Cardiac muscle cell (in vitro differentiated cells and primary cell): ENCODE data around the gene SNU13. TPM values are rescaled to one million over a fixed set of nuclear protein-coding genes. Genes with fewer than 3 reads are reported as not detected.
"Not testable (repeated sequence)": the region's sequence is repeated elsewhere in the genome, so short reads cannot be mapped to it uniquely, and the experiment has no call there.

Experiments used
- DNase-seq, 2 donors: peaks; one replicate each; pipeline versions ENCODE4 v3.0.0 to v3.0.0-alpha.2; 2010 to 2017; ENCODE audit warnings: low read depth in 1 of 2, low spot score in 1 of 2
- H3K27ac ChIP-seq: fragments of 200-600 bp; sonication (generic); 2 replicates; pipeline ENCODE4 v1.5.1; 2016
- H3K27me3 ChIP-seq: fragments of 200-600 bp; sonication (generic); 2 replicates; pipeline ENCODE4 v1.6.0; 2016; ENCODE audit warnings: control low read depth
- H3K36me3 ChIP-seq: fragments of 200-600 bp; sonication (generic); 2 replicates; pipeline ENCODE4 v1.5.1; 2016; ENCODE audit warnings: control low read depth
- H3K4me1 ChIP-seq: fragments of 200-600 bp; sonication (generic); 2 replicates; pipeline ENCODE4 v1.8.1; 2017; ENCODE audit warnings: low read depth, mild to moderate bottlenecking, mixed run types
- H3K4me3 ChIP-seq: fragments of 200-600 bp; sonication (generic); 2 replicates; pipeline ENCODE4 v1.5.1; 2016; ENCODE audit warnings: mild to moderate bottlenecking
- H3K9me3 ChIP-seq: fragments of 200-600 bp; sonication (generic); 2 replicates; pipeline ENCODE4 v1.5.1; 2017; ENCODE audit warnings: low read depth, mild to moderate bottlenecking, control low read depth
- CTCF ChIP-seq: IDR thresholded peaks from 2 replicates; pipeline ENCODE4 v1.5.1; 2012; ENCODE audit warnings: low read depth, mild to moderate bottlenecking, low read length
- polyA plus RNA-seq: library from polyadenylated mRNA; unstranded; fragments of >200 nt; fragmentation: Nextera tagmentation; extraction: Ambion mirVana; gene quantifications from 2 replicates; pipeline ENCODE4 v1.2.1, GENCODE V29; 2016
- total RNA-seq: library from RNA; depleted of rRNA; stranded (reverse); fragments of >200 nt; gene quantifications from 2 replicates; pipeline ENCODE4 v1.2.3, GENCODE V29; 2016

Gene SNU13
- total and polyA plus RNA-seq, 2 experiments from 2014 or later: 112 to 246 TPM

GRCh38 chr22:41676134-41676533 lies 12.5 kb downstream of the SNU13 start:
- peaks cover 15% of the 10 kb centered on the region for H3K36me3 ChIP-seq
- no peak overlapping the region for H3K4me3 ChIP-seq
- TF ChIP-seq CTCF: no peak
- no peak for DNase-seq
- H3K27ac ChIP-seq: peak overlapping the region; percentile 43
- H3K4me1 ChIP-seq: peaks cover 6% of the 10 kb centered on the region
- no peaks in the 10 kb centered on the region for H3K9me3 ChIP-seq
- no peaks in the 10 kb centered on the region for H3K27me3 ChIP-seq

DNA sequence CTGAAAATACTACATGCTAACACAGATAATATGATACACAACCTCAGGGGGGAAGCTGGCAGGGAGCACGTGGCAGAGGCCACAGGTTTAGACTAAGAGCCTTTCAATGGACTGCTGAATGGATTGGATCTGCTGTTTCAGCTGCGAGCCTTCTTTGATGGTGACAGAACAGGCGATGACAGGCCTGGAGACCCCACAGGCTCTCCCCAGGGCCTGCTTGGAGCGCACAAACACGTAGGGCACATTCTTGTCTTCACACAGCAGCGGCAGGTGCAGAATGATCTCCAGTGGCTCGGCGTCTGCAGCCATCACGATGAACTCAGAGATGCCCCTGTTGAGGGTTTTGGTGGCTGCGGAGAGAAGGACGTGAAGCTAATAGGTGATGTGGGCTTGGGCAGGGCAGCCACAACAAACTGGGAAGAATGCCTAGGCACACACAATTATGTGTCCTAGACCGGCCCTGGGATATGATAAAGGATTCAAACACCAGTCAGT lies 13.8 kb downstream of the SNU13 start:
- peaks cover 6% of the 10 kb centered on the region for H3K4me1 ChIP-seq
- peaks cover 13% of the 10 kb centered on the region for H3K36me3 ChIP-seq
- no peak overlapping the region for H3K4me3 ChIP-seq
- no peaks in the 10 kb centered on the region for H3K27me3 ChIP-seq
- H3K9me3 ChIP-seq: no peaks in the 10 kb centered on the region
- peak overlapping the region; percentile 75 for H3K27ac ChIP-seq
- no peak for TF ChIP-seq CTCF
- DNase-seq: peak in 1 of 2 donors; percentile 59

DNA sequence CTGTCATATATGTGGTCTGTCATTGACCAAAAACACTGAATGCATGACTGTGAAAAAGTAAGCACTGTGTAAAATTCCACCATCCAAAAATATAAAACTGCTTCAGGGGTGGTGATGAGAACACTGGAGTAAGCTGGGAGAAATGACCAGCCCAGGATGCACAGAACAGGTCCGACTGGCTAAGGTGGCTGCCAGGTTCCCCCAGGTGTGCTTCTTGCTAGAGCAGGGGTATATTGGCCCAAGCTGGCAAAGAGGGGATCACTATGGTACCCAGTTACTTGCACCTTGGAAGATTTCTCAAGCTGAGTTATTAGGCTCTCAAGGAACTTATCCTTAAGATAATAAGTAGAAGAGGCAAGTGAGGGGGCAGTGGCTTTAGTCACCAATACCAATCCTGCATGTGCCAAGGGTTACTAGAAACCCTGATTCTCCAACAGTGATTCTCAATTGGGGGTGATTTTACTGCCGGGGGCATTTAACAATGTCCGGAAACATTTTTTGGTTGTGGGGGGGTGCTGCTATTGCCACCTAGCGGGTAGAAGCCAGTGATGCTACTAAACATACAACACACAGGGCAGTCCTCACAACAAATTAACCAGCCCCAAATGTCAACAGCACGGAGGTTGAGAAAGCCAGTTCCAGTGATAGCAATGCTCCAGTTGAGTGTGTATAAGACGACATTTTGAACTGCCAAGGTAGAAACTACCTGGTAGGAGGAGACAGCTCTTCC lies 15.7 kb downstream of the SNU13 start:
- Histone ChIP-seq H3K4me3 (no peak overlapping the region), H3K9me3 (no peaks in the 10 kb centered on the region), H3K36me3 (peaks cover 2% of the 10 kb centered on the region), H3K27me3 (no peaks in the 10 kb centered on the region), H3K4me1 (peaks cover 6% of the 10 kb centered on the region), H3K27ac (no peak overlapping the region)
- no peak for DNase-seq
- TF ChIP-seq CTCF: peak; percentile 43

- not testable (repeated sequence) for H3K9me3 ChIP-seq, DNase-seq
Measured at GRCh38 chr22:41672096-41672495, 16.6 kb downstream of the SNU13 start.

GRCh38 chr22:41668971-41669911 lies 19.4 kb downstream of the SNU13 start:
- Histone ChIP-seq H3K4me1 (peaks cover 2% of the 10 kb centered on the region), H3K4me3 (no peak overlapping the region), H3K27me3 (no peaks in the 10 kb centered on the region), H3K36me3 (peaks cover 1% of the 10 kb centered on the region), H3K9me3 (no peaks in the 10 kb centered on the region), H3K27ac (no peak overlapping the region)
- peak in 1 of 2 donors; percentile 65 for DNase-seq
- TF ChIP-seq CTCF: no peak

More at GRCh38 chr22:41672096-41672495, 16.6 kb downstream of the SNU13 start:
- H3K4me1 ChIP-seq, H3K36me3 ChIP-seq, H3K27me3 ChIP-seq, H3K4me3 ChIP-seq, H3K27ac ChIP-seq: not testable (repeated sequence)
